ENCODE data around the gene TYMP.
"Not testable (repeated sequence)": the region's sequence is repeated elsewhere in the genome, so short reads cannot be mapped to it uniquely, and the experiment has no call there.

TYMP gene

DNA sequence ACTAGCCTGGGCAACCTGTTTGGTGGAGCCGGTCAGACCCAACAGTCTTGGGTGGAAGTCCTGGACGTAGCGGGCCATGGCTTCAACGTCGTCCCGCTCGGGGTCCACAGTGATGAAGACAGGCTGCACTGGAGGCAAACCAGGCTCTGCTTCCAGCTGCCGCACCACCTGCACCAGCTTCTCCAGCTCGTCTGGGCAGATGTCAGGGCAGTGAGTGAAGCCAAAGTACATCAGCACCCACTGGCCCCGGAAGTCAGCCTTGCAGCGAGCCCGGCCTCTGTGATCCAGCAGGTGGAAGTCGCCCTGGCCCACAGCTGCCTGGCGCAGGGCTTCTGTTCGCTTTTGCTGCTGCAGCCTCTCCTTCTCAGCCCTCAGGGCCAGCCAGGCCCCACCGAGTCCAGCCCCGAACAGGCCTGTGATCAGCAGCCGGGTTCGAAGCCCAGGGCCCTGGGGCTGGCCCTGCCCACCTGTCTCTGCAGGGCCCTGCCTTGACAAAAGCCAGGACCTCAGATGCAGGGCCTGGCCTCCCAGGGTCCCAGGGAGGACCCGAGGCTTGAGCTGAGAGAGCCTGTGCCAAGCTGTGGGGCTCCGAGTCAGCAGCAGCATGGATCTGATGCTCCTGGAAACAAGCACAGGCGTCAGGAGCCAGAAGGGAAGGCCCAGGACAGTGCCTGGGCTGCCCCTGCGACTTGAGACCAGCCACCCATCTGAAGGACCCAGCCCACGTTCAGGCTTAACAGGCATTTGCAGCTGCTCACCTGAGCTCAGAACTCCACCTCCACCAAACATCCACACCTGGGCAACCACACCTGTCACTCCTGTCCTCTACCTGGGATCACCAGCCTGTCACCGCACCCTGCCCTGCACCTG lies 5.8 kb downstream of the TYMP start:
- no peak for DNase-seq

DNA sequence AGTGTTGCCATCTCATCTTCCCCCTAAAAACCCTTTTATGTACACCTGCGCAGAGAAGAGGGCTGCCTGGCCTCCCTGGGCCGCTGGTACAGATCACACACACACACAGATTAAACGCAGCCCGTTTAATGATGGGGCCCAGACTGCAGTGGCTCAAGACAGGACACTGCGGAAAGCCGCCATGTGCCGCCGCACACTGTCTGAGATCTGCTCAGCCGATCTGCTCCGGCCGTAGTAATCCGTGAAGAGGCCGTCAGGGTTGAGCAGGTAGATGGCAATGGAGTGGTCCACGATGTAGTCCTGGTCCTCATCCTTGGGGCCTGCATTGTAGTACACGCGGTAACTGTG lies 6.4 kb downstream of the TYMP start:
- no peak for DNase-seq

DNA sequence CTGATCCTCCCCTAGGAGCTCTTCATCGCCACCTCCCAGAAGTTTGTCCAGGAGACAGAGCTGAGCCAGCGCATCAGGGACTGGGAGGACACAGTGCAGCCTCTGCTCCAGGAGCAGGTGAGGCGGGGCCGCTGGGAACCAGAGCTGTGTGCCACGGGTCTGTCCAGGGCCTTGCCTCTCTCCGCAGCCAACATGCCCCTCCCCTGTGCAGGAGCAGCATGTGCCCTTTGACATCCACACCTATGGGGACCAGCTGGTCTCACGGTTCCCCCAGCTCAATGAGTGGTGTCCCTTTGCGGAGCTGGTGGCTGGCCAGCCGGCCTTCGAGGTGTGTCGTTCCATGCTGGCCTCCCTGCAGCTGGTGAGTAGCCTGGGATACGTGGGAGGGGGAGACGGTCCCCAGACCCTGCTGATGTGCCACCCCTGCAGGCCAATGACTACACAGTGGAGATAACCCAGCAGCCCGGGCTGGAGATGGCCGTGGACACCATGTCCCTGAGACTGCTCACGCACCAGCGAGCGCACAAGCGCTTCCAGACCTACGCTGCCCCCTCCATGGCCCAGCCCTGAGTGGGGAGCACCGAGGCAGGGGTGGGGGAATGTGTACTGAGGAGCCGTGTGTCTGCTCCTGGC lies 6.9 kb downstream of the TYMP start:
- DNase-seq = no peak

DNA sequence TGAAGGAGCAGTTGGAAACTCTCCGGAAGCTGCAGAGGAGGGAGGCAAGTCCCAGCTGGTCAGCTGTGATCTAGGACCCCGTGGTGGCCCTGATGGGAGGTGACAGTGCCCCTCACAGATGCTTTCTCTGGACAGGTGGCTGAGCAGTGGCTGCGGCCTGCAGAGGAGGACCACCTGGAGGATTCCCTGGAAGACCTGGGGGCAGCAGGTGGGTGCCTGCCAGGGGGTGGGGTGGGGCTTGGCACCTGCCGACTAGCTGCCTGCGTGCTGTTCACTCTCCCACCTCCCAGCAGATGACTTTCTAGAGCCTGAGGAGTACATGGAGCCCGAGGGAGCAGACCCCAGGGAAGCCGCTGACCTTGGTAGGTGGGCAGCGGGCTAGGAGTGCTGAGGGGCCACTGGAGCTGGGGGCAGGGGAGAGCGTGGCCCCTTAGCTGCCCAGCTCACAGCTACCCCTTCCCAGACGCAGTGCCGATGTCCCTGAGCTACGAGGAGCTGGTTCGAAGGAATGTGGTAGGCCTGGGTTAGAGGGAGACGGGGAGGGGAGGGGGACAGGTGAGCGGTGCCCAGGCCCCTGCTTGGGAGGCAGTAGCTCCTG lies 7.5 kb downstream of the TYMP start:
- no peak for DNase-seq

DNA sequence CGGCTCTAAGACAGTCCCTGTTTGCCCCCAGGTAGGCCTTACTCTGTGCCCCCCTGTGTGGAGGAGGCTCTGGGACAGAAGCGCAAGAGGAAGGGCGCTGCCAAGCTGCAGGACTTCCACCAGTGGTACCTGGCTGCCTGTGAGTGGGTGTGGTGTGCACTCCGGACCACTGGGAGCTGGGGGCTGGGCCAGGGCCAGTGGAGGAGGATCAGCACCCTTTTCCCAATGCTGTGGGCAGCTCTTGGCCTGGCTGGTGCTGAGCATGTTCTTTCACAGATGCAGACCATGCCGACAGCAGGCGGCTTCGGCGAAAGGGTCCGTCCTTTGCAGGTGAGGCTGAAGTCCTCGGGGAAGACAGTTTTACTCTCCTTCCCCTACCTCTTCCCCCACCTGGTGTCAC lies 8.1 kb downstream of the TYMP start:
- DNase-seq = no peak

DNA sequence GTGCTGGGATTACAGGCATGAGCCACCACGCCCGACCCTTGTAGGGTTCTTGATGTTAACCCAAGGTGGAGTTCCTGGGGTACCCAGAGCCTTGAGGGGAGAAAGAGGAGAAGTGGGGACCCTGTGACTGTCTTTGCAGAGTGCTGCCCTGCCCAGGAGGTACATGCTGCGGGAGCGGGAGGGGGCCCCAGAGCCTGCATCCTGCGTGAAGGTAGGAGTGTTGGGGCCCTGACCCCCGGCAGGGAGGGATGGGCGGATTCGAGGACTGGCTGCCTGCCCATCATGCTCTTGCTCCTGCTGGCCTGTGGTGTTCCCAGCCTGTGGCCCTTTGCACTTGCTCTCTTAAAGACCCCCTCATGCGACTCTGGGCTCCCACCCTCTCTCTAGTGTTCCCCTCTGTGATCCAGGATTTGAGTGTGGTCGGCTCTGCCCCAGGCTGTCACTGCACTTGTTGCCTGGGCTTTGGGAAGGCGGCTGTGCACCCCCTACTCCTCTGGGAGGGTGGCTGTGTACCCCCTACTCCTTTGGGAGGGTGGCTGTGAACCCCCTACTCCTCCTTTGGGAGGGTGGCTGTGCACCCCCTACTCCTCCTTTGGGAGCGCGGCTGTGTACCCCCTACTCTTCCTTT lies 8.9 kb downstream of the TYMP start:
- no peak for DNase-seq

DNA sequence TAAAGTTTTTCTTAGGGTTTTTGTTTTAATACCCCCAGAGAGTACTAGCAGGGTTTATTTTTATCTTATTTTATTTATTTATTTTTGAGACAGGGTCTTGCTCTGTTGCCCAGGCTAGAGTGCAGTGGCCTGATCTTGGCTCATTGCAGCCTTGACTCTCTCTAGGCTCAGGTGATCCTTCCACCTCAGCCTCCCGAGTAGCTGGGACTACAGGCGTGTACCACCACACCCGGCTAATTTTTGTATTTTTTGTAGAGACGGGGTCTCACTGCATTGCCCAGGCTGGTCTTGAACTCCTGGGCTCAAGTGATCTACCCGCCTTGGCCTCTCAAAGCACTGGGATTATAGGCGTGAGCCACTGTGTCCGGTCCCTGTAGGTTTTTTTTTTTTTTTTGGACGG lies 9.6 kb downstream of the TYMP start:
- not testable (repeated sequence) for DNase-seq

DNA sequence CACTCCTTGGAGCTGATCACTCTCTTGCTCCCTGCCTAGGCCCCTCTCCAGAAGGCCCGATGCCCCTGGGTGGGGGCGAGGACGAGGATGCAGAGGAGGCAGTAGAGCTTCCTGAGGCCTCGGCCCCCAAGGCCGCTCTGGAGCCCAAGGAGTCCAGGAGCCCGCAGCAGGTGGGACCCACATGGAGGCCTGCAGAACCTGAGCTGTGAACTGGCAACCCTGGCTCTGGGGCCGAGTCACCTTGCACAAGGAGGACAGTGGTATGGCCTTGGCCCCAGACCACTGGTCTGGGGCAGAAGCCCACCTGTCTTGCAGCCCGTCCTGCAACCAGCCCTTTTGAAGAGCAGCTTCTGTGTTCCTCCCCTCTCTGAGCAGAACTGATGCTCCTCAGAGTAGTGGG lies 10.7 kb downstream of the TYMP start:
- no peak for DNase-seq

DNA sequence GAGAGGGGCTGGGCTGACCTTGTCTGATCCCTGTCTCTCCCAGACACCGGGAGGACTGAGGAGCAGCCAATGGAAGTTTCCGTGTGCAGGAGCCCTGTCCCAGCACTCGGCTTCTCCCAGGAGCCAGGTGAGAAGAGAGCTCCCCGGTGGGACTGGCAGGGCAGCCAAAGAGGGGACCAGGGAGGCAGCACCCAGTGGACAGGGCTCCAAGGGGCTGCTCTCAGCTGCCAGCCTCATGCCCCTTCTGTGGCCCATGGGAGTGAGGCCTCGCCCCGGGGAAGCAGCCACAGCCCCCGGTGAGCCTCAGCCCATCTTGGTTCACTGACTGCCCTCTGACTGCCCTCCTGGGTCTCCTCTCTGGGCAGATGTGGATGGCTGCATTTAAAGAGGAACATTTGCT lies 11.2 kb downstream of the TYMP start:
- DNase-seq = no peak

DNA sequence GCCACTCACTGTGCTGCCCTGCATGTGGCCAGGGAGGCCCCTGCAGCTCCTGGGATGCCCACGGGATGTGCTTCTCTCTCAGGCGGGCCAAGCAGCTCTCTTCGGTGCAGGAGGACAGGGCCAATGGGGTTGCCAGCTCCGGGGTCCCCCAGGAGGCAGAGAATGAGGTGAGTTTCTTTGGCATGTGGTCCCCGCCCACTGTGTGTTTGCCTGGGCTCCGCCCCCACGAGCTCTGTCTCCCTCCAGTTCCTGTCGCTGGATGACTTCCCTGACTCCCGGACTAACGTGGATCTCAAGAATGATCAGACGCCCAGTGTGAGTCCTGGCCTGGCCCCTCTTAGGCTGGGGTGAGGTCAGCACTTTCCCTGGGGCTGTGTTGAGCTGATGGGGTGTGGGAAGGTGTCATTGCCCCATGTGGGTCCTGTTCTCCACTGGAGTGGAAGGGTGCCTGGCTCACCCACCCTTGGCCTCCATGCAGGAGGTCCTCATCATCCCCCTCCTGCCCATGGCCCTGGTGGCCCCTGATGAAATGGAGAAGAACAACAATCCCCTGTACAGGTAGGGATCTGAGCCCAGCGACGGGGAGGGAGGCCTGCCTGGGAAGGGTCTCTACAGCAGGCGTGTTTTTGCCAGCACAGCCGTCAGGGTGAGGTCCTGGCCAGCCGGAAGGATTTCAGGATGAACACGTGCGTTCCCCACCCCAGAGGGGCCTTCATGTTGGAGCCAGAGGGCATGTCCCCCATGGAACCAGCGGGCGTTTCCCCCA lies 12.1 kb downstream of the TYMP start:
- no peak for DNase-seq

DNA sequence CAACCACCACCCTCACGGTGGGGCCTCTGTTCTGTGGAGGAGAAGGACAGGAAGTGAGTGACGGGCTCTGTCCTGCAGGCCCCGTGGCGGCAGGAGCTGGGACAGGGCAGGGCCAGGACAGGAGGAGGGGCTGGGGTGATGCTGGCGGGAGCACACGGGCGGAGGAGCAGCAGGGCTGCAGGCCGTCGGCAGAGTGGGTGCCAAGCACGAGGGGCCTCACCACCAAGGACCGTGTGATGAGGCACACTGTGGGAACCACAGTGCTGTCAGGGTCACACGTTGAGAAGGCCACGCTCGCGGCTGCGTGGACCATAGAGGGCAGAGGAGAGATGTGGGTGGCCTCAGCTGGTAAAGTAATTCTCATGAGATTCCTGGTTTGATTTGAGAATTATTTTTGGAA lies 12.9 kb downstream of the TYMP start:
- DNase-seq = no peak

DNA sequence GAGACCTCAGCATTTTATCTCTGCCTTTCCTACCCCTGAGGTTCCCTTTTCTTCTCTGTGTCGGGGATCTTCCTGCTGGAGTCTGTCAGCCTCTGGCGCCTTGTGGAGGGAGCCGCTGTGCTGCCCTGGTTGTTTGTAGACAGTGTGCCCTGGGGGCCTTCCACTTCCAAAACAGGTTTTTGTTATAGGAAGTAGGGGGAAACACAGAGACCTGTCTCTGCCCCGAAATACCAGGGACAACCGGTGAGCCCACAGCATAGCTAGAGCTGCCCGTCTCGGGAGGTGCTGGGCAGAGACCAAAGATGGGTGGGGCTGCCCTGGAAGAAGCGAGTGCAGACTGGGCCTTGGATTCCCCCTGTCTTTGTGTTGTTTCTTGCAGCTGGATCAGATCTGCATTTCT lies 13.7 kb downstream of the TYMP start:
- no peak for DNase-seq

DNA sequence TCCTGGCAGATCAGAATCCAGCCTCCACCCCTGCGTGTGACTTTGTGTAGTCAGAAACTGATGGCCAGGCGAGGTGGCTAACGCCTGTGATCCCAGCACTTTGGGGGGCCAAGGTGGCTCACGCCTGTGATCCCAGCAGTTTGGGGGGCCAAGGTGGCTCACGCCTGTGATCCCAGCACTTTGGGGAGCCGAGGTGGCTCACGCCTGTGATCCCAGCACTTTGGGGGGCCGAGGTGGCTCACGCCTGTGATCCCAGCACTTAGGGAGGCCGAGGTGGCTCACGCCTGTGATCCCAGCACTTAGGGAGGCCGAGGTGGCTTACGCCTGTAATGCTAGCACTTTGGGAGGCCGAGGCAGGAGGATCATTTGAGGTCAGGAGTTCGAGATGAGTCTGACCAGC lies 16.6 kb downstream of the TYMP start:
- DNase-seq = no peak

DNA sequence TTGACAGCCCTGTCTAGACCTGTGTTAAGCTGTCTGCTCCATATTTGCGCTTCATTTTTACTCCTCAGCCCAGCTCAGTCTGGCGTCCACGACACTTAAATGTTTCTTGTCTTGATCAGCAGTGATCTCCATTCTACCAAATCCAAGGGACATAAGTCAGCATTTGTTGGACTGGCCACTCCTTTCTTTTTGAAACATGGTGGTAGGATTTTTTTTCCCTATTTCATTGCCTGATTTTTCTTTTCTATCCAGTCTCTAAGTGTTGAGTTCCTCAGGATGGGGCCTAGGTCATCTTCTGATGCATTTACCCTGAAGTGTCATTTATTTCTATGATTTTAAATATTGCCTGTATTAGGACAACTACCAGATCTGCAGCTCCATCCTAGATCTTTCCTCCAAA lies 20.9 kb downstream of the TYMP start:
- DNase-seq = no peak

DNA sequence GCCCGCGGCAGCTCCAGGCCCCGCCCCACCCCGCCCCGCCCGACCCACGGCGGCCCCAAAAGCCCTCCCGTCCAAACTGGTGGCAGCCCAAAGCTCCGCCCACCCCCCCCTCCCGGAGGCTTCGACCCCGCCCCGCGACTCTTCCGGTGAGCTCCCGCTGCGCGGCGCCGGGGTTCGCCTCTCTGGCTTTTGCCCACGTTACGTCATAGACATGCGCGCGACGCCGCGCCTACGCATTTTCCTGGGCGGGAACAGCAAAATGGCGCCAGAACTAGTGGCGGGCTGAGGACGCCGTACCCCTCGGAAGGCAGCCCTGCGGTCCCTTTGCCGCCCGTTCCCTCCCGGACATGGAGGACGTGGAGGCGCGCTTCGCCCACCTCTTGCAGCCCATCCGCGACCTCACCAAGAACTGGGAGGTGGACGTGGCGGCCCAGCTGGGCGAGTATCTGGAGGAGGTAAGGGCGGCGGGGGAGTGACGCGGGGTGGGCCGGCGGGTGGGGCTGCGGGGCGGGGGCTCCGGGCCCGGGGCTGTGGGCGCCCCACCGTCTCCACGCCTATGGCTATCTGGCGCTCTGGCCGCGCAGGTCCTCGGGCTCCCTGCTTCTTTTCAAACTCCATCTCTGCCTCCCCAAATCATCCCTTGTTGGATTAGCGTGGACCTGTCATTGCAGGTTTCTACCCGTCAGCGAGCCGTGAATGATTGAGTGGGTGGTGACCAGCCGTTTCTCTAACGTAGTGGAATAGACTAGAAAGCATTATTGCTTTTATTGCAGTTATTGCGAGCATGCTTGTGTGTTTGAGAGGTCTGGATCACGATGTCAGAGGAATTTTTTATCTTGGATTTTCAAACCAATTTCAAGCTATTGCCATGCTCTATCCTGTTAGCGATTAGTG lies 21.6 kb downstream of the TYMP start, which contains the start of gene NCAPH2:
Gene NCAPH2 (plus strand): TSS at position 234 of the 894 bp plus-strand sequence. CDS start 114 bp downstream, at position 348.
- peak; percentile 97 for DNase-seq

DNA sequence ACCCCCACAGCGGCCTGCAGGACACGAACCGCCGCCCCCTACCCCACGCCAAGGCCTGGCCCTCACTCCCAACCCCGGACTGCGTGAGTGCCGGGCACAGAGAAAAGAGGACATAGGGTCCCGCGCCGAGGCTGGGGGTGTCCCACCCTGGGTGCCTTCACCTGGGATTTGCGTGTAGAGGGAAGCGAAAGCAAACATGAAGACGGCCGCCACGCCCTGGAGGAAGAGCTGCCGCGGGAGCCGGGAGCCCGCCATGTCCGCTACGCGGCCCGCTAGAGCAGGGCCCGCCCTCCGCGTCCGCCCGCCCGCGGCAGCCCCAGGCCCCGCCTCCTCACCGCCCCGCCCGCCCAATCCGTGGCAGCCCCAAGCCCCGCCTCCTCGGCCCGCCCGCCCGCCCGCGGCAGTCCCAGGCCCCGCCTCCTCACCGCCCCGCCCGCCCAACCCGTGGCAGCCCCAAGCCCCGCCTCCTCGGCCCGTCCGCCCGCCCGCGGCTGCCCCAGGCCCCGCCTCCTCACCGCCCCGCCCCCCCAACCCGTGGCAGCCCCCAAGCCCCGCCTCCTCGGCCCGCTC lies 22.3 kb downstream of the TYMP start, which contains the start of gene LMF2:
Gene LMF2 (minus strand): TSS at position 282 of the 570 bp plus-strand sequence. CDS start 27 bp downstream, at position 255.
- peak; percentile 94 for DNase-seq

DNA sequence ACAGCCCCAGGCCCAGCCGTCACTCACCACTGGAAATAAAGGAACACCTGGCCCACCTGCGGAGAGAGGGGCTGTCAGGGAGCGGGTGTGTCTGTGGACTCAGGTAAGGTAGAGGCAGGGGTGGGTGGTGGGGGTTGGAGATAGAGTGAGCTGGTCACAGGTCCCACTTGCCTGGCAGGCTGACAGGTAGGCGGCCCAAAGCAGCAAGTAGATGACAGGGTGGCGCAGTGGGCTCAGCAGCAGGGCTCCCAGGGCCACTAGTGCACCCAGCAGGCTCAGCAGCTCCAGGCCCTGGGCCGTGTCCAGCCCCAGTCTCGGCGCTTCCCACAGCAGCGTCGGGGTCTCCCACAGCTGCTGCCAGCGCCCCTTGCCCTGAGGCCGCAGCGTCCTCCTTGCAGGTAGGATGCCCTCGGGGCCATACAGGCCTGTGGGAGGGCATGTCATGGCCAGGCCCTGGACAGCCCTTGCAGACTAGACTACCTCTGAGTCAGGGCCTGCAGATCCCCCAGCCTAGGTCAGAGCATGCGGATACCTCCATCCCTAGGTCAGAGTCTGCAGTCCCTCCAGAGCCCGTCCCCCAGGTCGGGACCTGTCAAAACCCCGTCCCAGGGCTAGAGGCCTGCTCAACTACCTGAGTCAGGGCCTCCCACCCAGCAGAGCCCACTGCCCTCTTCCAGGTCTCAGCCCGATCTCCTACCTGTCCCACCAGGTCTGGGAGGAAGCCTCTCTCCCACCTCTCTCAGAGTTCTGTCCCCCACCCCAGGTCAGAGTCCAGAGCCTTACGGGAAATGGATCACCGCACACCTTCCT lies 23.0 kb downstream of the TYMP start:
- no peak for DNase-seq

DNA sequence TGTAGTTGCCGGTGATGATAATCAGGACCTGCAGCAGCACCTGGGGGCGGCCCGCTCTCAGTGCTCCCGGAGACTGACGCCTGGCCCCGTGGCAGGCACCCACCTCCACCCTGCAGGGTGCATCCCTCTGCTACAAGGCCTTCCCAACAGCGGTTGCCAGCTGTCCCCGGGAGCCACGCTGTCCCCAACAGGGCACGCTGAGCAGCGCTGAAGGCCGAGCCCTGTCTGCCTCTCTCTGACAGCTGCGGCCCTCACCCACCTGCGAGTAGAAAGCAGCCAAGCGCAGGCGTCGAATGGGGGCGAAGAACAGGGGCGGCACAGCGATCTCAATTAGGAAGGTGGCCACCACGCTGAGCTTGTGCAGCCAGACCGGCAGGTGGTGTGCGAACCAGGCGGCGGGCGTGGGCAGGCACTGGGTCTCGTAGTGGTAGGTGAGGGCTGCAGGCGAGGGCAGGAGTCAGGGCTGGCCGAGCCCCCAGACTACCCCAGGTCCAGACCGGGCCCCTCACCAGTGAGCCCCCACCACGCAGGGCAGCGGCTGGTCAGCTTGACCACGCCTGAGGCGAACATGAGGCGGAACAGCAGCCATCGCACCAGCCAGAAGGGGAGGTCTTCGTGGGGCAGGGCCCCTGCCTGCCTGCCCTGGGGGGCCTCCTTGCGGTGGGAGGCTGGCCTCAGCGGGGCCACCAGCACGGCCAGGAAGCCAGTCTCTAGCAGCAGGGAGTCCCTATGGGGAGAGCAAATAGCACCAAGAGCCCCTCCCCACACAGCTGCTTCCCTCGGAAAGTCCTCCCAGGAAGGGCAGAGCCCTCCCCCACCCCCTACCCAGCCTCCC lies 23.8 kb downstream of the TYMP start:
- no peak for DNase-seq

DNA sequence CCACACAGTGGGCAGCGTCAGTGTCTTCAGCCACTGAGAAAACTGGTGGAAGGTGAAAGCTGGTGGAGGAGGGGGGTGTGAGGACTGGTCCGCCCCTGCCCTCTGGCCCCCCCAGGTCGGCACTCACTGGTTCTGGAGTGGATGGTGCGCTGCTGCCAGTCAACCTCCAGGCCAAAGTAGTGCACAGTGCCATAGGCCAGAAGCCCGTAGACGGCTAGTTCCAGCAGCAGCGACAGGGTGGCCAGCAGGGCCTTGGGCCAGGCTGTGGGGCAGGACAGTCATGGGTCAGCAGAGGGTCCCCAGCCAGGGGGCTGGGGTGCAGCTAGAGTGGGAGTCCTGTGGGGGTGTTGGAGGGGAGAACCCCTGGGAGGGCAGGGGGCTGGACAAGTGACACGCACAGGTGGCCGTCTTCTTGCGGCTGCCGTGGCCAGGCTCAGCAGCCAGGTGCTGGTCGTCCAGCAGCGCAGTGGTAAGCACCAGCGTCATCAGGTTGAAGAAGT lies 24.5 kb downstream of the TYMP start:
- DNase-seq = no peak
